Measurements from ENCODE around the gene ASPG.

Gene ASPG

DNA sequence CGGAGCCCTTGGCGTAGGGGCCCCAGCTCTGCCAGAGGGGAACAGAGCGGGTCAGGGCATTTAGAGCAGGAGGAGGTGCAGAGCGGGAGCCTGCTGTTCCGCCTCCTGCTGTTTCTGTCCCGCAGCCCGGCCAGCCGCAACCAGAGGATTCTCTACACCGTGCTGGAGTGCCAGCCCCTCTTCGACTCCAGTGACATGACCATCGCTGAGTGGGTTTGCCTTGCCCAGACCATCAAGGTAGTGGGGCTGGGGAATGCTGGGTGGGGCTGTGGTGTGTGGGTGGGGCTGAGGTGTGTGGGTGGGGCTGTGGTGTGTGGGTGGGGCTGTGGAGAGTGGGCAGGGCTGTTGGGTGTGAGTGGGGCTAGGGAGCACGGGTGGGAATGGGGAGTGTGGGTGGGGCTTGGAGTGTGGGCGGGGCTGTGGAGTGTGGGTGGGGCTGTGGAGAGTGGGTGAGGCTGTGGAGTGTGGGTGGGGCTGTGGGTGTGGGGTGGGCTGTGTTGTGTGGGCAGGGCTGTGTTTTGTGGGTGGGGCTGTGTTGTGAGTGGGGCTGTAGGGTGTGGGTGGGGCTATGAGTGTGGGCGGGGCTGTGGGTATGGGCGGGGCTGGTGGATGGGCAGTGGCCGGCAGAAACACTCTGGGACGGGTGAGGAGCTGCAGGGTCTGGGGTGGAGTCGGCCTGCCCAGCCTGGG lies 8.0 kb downstream of the ASPG start:
- DNase-seq (ENCODE audit: low read depth) = no peak

DNA sequence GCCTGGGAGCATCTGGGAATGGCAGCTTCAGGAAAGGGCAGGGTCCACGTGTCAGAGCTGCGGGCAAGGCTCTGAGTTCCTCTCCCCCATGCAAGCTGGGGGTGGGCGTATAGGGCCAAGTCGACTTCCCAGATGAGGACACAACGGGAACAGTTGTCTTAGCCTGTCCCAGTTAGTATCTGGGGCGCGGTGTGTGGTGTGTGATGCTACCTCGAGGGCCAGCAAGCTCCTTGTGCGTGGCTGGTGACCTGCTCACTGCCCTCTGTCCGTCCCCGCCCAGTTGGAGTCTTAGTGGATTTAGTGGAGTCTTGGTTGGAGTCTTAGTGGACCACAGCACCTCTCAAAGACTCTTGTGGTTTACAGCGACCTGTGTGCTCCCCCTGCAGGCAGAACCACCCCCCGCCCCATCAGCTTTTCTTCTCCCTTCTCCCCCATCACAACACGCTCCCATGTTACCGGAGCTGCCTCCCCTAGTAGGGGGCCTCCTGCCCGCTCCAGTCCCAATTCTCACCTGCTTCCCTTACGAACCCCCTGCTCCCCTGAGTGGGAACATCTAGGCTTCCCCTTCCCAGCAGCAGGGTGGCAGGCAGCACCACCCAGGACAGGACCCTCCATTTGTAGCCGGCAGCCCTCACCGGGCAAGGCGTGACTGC lies 8.7 kb downstream of the ASPG start:
- DNase-seq (ENCODE audit: low read depth) = no peak

DNA sequence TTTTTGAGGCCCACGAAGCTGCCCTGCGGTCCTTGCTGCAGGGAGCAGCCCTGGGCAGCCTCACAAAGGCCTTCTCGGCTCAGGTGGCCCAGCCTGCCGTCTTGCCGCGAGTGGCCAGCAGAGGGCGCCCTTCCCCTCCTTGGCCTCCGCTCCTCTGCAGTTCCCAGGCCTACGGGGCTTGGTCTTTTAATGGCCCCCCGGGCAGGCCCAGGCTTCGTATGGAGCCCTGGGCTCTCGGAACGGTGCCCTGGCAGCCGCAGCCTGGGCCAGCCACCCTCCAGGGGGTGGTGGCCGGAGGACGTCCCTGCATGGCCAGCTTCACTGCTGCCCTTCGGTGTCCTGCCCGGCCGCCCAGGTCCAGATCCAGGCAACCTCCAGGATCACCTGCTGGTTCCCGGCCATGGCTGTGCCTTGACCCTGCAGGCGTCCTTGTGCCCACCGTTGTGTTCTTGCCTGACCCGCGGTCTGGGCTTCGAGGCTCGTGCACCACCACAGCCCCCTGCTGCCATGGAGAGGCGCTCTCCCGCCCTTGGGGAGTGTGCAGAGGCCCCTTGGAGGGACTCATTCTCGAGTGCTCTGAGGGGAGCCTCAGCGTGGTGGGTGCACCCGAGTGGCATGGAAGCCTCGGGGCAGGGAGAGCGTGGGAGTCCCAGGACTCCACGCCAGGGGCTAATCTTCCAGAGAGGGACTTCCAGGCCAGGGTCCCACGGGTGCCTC lies 9.4 kb downstream of the ASPG start:
- DNase-seq (ENCODE audit: low read depth) = peak; percentile 54

DNA sequence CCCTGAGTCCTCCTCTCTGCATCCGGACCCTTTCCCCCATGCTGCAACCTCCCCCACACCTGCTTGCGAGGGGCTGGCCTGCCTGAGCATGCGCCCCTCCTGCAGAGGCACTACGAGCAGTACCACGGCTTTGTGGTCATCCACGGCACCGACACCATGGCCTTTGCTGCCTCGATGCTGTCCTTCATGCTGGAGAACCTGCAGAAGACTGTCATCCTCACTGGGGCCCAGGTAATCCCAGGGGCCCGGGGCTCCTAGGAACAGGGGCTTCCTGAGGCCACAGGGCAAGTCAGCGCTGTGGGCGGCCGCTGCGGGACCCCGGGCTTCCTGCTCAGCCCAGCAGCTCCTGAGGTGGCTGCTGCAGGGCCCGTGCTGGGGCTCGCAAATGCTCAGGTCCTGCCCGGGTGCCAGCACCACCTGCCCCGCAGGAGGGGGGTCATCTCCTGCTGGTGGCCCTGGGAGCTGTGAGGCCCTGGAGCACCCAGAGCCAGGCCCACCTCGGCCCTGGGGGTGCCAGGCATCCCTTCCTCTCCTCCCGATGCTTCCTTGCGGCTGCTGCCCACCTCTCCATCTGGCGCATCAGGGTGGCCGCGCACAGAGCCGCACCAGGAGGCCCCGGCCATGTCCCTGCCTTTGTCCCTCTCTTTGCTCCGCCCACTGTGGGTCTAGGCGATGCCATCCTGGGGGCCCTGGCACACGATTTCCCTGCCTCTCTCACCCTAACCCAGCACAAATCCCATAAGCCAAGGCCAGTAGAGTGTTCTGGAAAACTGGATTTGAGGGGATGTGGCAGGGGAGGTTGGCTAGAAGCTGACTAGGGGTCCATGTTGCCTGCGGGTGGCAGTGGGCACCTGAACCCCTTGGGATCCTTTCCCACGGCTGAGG lies 10.2 kb downstream of the ASPG start:
- DNase-seq (ENCODE audit: low read depth) = no peak

DNA sequence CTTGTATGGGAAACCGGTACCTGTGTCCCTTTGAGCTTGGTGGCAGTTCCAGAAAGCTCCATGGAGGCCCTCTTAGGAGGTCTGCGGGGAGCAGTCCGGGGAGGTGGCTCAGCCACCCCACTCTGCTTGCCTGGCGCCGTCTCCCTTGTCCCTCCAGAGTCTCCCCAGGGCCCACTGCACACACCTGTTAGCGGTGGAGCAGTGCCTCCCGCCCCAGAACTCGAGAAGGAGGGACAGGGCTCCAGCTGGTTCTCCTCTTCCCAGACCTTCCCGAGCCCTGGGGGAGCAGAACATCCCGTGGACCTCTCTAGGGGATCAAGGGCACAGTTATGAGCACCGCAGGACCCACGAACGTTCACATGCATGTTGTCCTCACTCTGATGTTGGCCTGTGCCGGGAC lies 10.8 kb downstream of the ASPG start:
- DNase-seq (ENCODE audit: low read depth) = no peak

DNA sequence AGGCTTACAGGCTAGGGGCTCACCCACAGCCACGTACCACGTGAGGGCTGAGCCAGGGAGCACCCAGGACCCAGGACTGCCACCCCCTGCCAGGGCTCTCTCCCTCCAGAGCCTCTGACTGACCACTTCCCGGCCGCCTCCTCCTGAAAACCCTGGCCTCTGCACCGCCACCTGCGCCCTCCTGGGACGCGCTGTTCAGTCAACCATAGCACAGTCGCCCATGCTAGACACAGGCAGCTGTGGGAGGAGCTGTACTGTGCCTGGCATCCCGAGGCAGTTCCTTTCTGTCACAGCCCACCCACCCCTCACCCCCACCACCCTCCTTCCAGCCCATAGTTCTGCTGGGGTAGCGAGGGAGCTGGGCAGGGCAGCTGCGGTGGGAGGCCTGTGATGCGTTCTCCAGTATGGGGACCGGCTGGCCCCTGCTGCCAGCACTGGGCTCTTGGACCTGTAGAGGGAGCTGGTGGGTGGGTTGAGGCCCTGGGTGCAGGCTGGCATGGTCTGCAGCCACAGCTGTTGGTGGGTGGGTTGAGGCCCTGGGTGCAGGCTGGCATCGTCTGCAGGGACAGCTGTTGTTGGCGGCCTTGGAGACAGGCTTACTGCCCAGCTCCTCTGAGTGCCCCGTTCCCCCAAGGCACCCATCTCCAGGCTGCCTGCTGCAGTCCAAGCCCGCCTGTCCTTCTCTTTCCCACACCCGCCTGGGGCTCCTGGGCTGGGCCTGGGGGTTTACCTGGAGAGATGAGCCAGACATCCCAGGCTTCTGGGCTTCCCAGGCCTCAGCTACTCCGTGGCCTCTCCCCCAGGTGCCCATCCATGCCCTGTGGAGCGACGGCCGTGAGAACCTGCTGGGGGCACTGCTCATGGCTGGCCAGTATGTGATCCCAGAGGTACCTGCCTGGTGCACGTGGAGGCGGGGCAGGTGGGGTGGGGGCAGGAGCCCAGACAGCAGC lies 11.5 kb downstream of the ASPG start:
- no peak for DNase-seq (ENCODE audit: low read depth)

DNA sequence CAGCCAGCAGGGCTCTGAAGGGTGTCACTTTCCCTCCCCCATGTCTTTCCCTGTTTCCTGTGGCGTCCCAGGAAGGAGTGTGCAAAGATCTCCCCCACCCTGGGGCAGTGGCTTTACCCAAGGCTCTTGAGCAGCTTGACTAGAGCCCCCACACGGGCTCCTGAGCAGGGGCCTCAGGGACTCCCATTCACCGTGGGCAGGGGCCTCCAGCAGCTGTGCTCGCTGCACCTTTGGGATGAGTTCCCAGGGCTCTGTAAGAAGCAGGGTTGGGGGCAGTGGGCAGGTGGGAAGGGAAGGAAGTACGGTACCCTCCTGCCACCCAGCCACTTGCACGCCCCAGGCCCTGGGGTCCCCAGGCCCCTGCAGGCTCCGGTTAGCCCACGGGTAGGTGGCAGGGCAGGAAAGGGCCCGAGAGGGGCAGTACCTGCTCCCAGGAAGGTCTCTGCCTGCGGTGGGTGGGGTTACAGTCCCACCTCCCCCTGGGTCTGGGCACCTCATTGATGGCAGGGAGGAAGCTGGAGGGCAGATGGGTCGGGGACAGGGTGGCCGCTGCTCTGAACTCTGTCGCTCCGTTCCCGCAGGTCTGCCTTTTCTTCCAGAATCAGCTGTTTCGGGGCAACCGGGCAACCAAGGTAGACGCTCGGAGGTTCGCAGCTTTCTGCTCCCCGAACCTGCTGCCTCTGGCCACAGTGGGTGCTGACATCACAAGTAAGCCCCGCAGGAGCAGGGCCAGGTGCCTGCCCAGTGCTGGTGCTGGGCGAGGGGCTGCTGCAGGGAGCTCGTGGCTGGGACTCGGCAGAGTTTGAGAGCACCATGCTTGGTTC lies 13.0 kb downstream of the ASPG start:
- DNase-seq (ENCODE audit: low read depth) = no peak

DNA sequence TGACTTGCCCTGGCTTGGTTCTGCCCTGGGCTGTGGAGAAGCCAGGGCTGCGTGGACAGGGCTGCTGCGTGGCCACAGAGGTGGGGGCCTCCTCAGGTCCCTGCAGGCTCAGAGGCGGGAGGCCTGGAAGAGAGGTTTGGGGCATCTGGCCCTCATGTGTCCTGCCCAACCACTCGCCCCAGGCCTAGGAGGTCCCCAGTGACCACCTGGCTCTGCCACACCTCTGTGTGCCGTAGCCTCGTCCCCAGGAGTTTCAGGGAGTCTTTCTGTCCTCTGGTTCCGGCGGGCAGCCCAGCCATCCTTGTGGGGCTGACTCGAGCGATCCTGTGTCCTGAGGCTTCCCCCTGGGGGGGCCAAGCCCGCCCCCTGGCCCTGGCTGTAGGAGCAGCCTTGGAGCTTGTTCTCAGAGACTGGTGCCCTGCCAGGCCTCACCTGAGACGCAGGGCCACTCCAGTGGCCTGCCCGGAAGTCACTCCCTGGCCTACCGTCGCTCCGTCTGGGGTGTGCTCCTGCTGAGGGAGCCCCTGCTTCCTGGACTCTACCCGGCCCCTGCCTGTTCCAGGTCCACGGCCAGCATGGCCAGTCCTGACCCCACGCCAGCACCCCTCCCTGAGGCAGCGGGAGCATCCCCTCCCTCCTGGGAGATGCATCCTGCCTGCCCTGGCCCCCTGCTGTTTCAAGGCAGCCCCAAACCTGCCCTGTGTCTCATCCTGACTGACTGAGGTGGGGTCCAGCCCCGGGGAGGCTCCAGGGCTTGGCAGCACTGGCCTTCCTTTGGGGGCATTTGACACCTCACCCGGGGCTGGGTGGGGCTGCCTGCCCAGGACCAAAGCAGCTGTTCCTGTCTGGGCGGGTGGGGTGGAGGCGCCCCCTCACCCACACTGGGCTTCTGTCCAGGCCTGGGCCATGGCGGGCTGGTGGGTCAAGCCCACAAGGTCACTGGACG lies 13.9 kb downstream of the ASPG start:
- no peak for DNase-seq (ENCODE audit: low read depth)

DNA sequence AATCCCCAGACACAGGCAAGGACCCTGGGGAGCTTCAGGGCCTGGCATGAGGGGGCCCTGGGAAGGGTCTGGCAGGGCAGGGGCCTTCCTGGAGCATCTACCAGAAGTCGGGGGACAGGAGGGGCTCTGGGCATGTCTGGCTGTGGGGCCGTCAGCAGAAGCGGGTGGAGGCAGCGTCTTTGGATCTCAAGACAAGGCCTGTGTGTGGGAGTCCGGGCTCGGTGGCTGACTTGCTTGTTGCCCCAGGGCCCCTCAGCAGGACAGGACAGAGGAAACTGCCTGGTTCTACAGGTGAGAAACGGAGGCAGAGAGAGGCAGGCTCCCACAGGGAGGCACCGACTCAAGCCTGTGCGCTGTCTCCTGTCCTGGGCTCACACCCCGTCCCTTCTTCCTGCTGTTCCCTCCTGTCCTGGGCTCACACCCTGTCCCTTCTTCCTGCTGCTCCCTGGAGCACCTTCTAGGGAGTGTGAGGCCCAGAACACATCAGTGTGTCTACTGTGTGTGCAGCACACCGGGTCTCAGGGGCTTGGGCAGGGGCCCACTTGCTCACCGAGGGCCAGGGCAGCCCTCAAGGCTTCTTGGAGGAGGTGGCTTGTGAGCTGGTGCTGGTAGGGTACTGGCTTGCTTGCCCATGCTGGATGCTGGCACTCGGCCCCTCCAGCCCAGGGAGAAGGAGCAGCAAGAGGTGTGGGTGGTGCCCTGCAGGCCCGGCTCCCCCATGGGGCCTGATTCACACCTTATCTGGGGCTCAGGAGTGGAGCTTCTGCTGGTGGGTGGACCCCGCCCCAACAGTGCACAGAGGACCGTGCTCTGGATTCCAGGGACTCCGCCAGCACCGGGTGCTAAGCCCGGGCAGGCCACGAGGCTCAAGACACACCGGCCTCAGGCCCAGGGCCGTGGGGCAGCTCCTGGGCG lies 14.9 kb downstream of the ASPG start:
- DNase-seq (ENCODE audit: low read depth) = no peak

DNA sequence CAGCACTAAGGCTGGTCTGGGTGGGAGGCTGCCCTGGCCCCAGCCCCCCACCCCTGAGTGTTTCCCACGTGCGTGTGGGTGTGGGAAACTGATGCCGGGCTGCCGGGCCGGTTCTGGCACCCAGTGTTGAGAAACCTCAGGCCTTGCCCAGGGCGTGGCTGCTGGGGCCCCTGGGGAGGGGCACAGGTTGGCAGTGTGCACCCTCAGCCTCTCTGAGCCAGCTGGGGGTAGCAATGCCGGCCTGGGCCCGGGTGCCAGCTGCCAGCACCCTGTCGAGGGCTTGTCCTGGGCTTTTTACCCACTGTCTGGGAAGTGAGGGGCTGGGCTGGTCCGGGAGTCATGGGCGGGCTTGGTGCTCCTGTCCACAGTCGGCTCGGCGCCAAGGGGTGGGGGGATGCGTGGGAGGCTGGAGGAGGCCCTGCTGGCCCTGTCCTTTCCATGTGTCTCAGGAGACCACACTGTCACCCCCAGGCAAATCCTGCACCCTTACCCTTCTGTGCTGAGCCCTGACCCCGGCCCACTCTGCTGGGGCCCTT lies 15.7 kb downstream of the ASPG start:
- no peak for DNase-seq (ENCODE audit: low read depth)

DNA sequence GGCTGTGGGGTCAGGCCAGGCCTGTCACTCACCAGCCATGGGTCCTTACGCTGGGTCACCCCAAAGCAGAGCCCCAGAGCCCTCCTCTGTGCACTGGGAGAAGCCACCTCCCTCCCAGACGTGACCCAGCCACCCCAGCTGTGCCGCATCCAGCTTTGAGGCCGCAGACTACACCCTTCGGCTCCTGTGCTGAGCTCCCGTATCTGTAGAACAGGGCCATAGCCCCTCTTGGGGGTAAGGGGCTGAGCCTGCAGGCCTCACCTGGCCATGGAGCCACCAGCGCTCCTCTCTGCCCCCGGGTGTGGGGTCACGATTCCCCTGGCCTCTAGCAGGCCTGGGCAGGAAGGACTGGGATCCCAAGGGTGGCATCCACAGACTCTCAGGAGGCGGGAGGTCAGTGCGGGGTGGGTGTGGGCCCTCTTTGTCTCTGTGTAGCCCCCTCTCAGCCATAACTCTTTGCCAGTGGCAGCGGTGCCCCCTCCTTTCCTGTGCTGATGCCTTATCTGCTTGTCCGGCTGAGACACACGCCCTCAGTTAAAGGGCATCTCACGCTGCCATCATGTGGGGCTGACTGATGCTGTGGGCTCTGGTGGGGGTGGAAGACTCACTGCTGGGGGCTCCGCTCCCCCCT lies 16.3 kb downstream of the ASPG start:
- DNase-seq (ENCODE audit: low read depth) = no peak

DNA sequence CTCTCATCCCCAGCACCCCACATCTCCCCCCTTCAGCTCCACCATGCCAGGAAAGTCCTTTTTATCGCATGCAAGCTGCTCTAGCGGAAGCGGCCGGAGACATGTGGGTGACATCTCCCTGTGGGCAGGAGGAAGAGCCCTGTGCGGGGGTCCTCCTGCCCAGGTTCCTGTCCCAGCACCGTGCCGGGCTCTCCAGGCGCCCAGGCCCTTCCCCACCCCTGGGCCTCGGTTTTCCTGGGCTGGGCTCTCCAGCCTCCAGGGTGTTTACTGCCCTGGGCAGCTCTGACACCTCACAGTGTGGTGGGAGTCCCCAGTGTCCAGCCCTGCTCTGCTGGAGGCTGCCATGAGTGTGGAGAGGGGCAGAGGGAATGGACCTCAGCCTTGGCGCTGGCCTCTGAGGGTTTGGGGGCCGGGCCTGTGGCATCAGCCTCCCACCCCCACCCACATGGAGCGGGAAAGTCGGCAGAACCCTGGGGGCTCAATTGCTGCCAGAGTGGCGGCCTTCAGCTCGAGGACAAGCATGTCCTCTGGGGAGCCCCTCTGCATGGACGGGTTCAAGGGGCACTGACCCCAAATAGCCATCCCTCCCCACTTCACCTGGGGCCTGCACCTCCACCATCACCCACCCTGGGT lies 16.9 kb downstream of the ASPG start:
- no peak for DNase-seq (ENCODE audit: low read depth)

DNA sequence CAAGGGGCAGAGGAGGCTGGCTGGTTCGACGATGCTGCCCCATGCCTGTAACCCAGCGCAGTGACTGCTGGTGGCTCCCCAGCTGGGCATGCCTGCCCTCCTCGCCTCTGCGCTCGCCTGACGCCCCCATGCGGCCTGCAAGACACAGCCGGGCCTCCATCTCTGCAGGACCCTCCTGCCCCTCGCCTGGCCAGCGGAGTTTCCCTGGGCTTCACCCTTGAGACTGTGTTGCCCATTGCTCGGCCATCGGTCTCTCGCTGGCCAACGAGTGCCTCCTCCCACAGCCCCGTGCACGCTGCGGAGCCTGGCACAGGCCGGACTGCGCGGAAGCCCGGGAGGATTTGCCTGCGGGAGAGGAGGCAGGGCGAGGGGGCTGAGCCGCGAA lies 17.6 kb downstream of the ASPG start:
- DNase-seq (ENCODE audit: low read depth) = no peak

DNA sequence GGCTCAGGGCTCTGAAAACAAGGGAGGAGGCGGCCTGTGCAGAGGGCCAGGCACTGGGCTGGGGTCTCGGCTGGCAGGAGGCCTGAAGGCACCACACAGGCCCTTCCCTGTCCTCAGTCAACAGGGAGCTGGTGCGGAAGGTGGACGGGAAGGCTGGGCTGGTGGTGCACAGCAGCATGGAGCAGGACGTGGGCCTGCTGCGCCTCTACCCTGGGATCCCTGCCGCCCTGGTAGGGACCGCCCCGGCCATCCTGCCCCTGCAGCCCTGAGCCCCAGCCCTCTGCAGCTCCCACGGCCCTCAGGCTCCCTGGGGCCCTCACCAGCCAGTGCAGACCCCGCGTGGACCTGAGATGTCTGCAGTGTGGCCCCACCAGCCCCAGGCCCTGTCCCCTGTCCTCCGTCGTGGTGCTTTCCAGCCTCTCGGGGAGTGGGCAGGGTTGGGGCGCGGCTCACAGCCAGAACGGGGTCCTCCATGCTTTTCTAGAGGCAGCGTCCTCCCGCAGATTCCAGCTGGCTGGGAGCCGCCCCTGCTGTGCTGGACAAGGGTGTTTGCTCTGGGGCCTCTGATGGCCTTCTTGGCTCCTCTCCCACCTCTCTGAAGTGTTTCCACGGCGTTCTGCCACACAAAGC lies 18.1 kb downstream of the ASPG start:
- no peak for DNase-seq (ENCODE audit: low read depth)

DNA sequence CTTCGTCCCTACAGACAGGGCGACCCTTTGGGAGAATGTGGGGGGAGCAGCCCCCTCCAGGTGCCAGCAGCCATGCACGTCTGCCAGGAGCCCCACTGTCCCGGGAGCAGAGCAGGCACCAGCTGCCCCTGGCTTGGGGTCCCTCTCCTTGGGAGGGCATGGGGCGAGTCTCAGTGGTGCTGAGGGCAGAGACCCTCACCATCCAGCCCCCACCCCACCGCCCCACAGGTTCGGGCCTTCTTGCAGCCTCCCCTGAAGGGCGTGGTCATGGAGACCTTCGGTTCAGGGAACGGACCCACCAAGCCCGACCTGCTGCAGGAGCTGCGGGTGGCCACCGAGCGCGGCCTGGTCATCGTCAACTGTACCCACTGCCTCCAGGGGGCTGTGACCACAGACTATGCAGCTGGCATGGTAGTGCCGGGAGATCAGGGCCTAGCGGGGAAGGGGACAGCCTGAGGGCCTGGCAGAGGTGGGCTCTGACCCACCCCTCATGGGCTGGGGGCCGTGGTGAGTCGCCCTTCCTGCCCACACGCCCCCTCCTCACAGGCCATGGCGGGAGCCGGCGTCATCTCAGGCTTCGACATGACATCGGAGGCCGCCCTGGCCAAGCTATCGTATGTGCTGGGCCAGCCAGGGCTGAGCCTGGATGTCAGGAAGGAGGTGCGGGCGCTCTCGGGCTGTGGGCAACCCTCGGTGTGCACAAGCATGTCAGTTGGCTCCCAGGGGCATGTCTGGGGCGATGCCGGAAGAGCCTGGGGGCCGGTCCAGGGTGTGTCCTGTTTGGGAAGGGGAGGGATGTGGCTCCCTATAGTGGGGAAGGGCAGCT lies 18.8 kb downstream of the ASPG start:
- DNase-seq (ENCODE audit: low read depth) = no peak

Measured in activated T-helper 9 cell treated with anti-CD3 and anti-CD28 coated beads, Interleukin-2, amount 50 U/mL, for 16 hours (primary cell).